ENCODE data around the gene BANF1. TPM values are rescaled to one million over a fixed set of nuclear protein-coding genes. Genes with fewer than 3 reads are reported as not detected.

BANF1 gene
- total and polyA plus RNA-seq, 2 of the 13 experiments (the other 11 are each of a cell fraction or from before 2014, with no cell fraction given), result 40.5 to 86.5 TPM

DNA sequence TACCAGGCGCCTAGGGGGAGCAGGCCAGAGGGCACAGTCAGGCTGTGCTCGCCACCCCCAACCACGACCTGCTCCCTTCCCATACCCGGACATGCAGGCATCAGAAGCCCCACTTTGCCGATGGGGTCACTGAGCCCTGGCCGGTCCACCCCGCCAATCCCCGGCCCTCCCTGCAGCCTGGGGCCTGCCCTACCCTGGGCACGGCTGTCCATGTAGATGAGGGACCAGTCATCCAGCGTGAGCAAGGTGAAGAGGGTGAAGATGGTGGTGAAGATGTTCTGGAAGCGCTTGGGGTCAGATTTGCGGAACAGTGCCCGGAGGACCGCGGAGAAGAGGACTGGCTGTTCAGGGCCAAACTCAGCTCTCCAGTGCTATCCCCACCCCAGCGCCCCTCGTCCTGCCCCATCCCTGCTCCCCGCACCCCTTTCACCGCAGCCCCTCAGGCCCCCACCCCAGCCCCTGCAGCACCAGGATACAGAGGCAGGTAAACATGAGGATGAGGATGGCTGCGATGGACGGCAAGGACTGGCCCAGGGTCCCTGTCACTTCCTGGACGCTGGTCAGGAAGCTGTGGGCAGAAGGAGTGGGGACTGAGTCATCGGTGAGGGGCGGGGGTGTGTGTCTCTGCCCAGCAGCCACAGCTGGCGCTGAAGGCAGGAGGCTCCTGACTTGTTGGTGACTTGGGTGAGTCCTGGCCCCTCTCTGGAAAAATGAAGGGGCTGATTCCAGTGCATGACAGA lies 18.5 kb downstream of the BANF1 start (continued):
- TF ChIP-seq, protein P1, sequence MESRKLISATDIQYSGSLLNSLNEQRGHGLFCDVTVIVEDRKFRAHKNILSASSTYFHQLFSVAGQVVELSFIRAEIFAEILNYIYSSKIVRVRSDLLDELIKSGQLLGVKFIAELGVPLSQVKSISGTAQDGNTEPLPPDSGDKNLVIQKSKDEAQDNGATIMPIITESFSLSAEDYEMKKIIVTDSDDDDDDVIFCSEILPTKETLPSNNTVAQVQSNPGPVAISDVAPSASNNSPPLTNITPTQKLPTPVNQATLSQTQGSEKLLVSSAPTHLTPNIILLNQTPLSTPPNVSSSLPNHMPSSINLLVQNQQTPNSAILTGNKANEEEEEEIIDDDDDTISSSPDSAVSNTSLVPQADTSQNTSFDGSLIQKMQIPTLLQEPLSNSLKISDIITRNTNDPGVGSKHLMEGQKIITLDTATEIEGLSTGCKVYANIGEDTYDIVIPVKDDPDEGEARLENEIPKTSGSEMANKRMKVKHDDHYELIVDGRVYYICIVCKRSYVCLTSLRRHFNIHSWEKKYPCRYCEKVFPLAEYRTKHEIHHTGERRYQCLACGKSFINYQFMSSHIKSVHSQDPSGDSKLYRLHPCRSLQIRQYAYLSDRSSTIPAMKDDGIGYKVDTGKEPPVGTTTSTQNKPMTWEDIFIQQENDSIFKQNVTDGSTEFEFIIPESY (CRISPR knock-in tag; IDR thresholded peaks at IDR 0.05), result peak; percentile 57; the same call in 1 of the 2 replicates
- TF ChIP-seq ZNF629 (CRISPR knock-in tag; conservative IDR thresholded peaks at IDR 0.05) (no peak), ZNF343 (CRISPR knock-in tag; IDR thresholded peaks at IDR 0.05) (no peak), SATB2 (CRISPR knock-in tag; IDR thresholded peaks at IDR 0.05) (no peak), ELF1 (CRISPR knock-in tag; IDR thresholded peaks at IDR 0.05) (0 out of 2 replicates have a peak, but pooled peaks have one; percentile 43), SAP130 (CRISPR knock-in tag; IDR thresholded peaks at IDR 0.05; ENCODE audit: low read depth) (peak; percentile 58), TBP (CRISPR knock-in tag; IDR thresholded peaks at IDR 0.05) (no peak), ZSCAN21 (CRISPR knock-in tag; IDR thresholded peaks at IDR 0.05; ENCODE audit: borderline replicate concordance) (0 out of 2 replicates have a peak, but pooled peaks have one; percentile 24), ZNF788 (CRISPR knock-in tag; IDR thresholded peaks at IDR 0.05; ENCODE audit: borderline replicate concordance) (no peak)
- TF ChIP-seq, protein P2, sequence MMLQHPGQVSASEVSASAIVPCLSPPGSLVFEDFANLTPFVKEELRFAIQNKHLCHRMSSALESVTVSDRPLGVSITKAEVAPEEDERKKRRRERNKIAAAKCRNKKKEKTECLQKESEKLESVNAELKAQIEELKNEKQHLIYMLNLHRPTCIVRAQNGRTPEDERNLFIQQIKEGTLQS (CRISPR knock-in tag; IDR thresholded peaks at IDR 0.05), result peak; percentile 70

Measured in HepG2 (cell line).